Neural progenitor cell (in vitro differentiated cells): ENCODE results near the gene GCK. TPM values are rescaled to one million over a fixed set of nuclear protein-coding genes. Genes with fewer than 3 reads are reported as not detected.

Experiments
- DNase-seq: peaks from one replicate; pipeline ENCODE4 v3.0.0-alpha.2; 2016; ENCODE audit warnings: low spot score
- H2AFZ ChIP-seq: fragments of 200-600 bp; sonication (generic); replicated peaks from 2 replicates; pipeline ENCODE4 v1.6.1; 2016; ENCODE audit warnings: antibody characterized with exemption
- H3F3A ChIP-seq: fragments of 200-600 bp; sonication (generic); 2 replicates; pipeline ENCODE4 v1.6.1; 2016; ENCODE audit warnings: antibody characterized with exemption, low read depth
- H3K27ac ChIP-seq: fragments of 200-600 bp; sonication (generic); 2 replicates; pipeline ENCODE4 v1.5.1; 2016; ENCODE audit warnings: mild to moderate bottlenecking
- H3K27me3 ChIP-seq: fragments of 200-600 bp; sonication (generic); 2 replicates; pipeline ENCODE4 v1.6.1; 2016; ENCODE audit warnings: mild to moderate bottlenecking, moderate library complexity
- H3K36me3 ChIP-seq: fragments of 200-600 bp; sonication (generic); 2 replicates; pipeline ENCODE4 v1.5.1; 2016
- H3K4me1 ChIP-seq: fragments of 200-600 bp; sonication (generic); 2 replicates; pipeline ENCODE4 v1.6.1; 2016; ENCODE audit warnings: mixed run types
- H3K4me2 ChIP-seq: fragments of 200-600 bp; sonication (generic); 2 replicates; pipeline ENCODE4 v1.6.1; 2016
- H3K4me3 ChIP-seq: fragments of 200-600 bp; sonication (generic); 2 replicates; pipeline ENCODE4 v1.5.1; 2016
- H3K79me2 ChIP-seq: fragments of 200-600 bp; sonication (generic); 2 replicates; pipeline ENCODE4 v1.6.1; 2016; ENCODE audit warnings: low read depth
- H3K9ac ChIP-seq: fragments of 200-600 bp; sonication (generic); 2 replicates; pipeline ENCODE4 v1.6.1; 2016
- H3K9me3 ChIP-seq: fragments of 200-600 bp; sonication (generic); 2 replicates; pipeline ENCODE4 v1.5.1; 2016; ENCODE audit warnings: low read depth
- H4K20me1 ChIP-seq: fragments of 200-600 bp; sonication (generic); 2 replicates; pipeline ENCODE4 v1.6.1; 2016; ENCODE audit warnings: low read depth
- H3K27ac Mint-ChIP-seq: 3 replicates; pipeline ENCODE4 v1.8.0; 2021; ENCODE audit warnings: mixed read lengths
- H3K27me3 Mint-ChIP-seq: 2 replicates; pipeline ENCODE4 v1.8.0; 2022; ENCODE audit warnings: low read depth, mild to moderate bottlenecking, inconsistent platforms, moderate library complexity, mixed read lengths; ENCODE audit not compliant: insufficient read depth
- H3K36me3 Mint-ChIP-seq: 3 replicates; pipeline ENCODE4 v1.8.0; 2021; ENCODE audit warnings: mixed read lengths
- H3K4me1 Mint-ChIP-seq: 3 replicates; pipeline ENCODE4 v1.8.0; 2021; ENCODE audit warnings: mixed read lengths
- H3K4me3 Mint-ChIP-seq: 3 replicates; pipeline ENCODE4 v1.8.0; 2021; ENCODE audit warnings: mild to moderate bottlenecking, moderate library complexity, mixed read lengths
- H3K9me3 Mint-ChIP-seq: 3 replicates; pipeline ENCODE4 v1.8.0; 2020; ENCODE audit warnings: mixed read lengths
- EZH2 ChIP-seq: fragments of 200-600 bp; sonication (generic); IDR thresholded peaks from 2 replicates; pipeline ENCODE4 v1.6.1; 2017; ENCODE audit warnings: antibody characterized with exemption, mild to moderate bottlenecking, moderate library complexity
- EZH2phosphoT487 ChIP-seq: fragments of 200-600 bp; sonication (generic); IDR thresholded peaks from 2 replicates; pipeline ENCODE4 v1.6.1; 2017; ENCODE audit warnings: antibody characterized with exemption
- small RNA-seq: library from RNA; depleted of rRNA; stranded (forward); fragments of <200 nt; gene quantifications from one replicate; pipeline ENCODE3, GENCODE V24; 2015
- total RNA-seq: library from RNA; depleted of rRNA; stranded (reverse); fragments of >200 nt; gene quantifications from 2 replicates; pipeline ENCODE4 v1.2.3, GENCODE V29; 2015; ENCODE audit warnings: low replicate concordance
- TF ChIP-seq, protein P1 (sequence below): fragments of 200-600 bp; sonication (generic); IDR thresholded peaks from 2 replicates; pipeline ENCODE4 v1.5.1; 2017; ENCODE audit warnings: antibody characterized with exemption, mild to moderate bottlenecking

The GCK gene
- total RNA-seq, 1 donor from 2014 or later: not detected

DNA sequence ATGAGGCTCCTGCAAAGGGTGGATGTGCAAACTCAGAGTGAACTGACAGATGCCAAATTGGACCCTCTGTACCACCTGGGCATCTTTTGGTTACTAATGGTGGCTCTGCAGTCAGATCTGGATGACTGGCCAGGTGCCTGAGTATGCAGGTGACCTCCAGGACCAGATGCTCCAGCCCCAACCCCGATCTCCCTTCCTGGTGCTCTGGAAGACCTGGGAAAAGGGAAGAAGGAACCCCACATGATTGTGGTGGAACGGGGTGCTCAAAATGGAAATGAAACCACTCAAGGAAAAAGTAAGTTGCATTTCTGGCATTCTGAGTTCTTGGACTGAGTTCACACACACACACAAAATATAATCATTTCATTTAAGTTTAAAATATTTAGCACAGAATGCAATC lies 94.9 kb downstream of the GCK start:
- H3K36me3 Mint-ChIP-seq: no peaks in the 10 kb centered on the region
- Histone ChIP-seq H3K27me3 (no peaks in the 10 kb centered on the region), H3K9me3 (no peaks in the 10 kb centered on the region), H3K79me2 (no peaks in the 10 kb centered on the region), H2AFZ (no peak overlapping the region), H3F3A (no peaks in the 10 kb centered on the region), H3K4me2 (no peak overlapping the region), H3K4me1 (no peaks in the 10 kb centered on the region), H3K36me3 (no peaks in the 10 kb centered on the region), H4K20me1 (no peaks in the 10 kb centered on the region), H3K27ac (no peak overlapping the region), H3K9ac (no peak overlapping the region), H3K4me3 (no peak overlapping the region)
- no peaks in the 10 kb centered on the region for H3K9me3 Mint-ChIP-seq
- no peak overlapping the region for H3K27ac Mint-ChIP-seq
- no peak overlapping the region for H3K4me3 Mint-ChIP-seq
- TF ChIP-seq EZH2: no peak
- TF ChIP-seq, protein P1, sequence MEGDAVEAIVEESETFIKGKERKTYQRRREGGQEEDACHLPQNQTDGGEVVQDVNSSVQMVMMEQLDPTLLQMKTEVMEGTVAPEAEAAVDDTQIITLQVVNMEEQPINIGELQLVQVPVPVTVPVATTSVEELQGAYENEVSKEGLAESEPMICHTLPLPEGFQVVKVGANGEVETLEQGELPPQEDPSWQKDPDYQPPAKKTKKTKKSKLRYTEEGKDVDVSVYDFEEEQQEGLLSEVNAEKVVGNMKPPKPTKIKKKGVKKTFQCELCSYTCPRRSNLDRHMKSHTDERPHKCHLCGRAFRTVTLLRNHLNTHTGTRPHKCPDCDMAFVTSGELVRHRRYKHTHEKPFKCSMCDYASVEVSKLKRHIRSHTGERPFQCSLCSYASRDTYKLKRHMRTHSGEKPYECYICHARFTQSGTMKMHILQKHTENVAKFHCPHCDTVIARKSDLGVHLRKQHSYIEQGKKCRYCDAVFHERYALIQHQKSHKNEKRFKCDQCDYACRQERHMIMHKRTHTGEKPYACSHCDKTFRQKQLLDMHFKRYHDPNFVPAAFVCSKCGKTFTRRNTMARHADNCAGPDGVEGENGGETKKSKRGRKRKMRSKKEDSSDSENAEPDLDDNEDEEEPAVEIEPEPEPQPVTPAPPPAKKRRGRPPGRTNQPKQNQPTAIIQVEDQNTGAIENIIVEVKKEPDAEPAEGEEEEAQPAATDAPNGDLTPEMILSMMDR: no peak
- no peak for TF ChIP-seq EZH2phosphoT487
- DNase-seq: no peak
- no peaks in the 10 kb centered on the region for H3K4me1 Mint-ChIP-seq
- H3K27me3 Mint-ChIP-seq: peaks cover 3% of the 10 kb centered on the region

Small RNAs within 50 kb of the gene (small RNA-seq; reads per million reads assigned to genes)
- not detected for gene RNA5SP230

Other genes starting within 250 kb of the GCK start
- not detected in 2 replicates for gene SPDYE1, start 191.5 kb downstream of the GCK start, total RNA-seq
- 31.4 and 59.5 TPM in 2 replicates for gene DBNL, start 144.7 kb downstream of the GCK start, total RNA-seq
- 11.2 and 11.3 TPM in 2 replicates for gene PGAM2, start 123.9 kb downstream of the GCK start, total RNA-seq
- 5.9 and 16.4 TPM in 2 replicates for gene POLM, start 106.9 kb downstream of the GCK start, total RNA-seq
- 4.5 and 16.7 TPM in 2 replicates for gene AEBP1, start 85.1 kb downstream of the GCK start, total RNA-seq
- gene POLD2, start 65.9 kb downstream of the GCK start, total RNA-seq: 126 and 232 TPM in 2 replicates
- not detected in 2 replicates for gene MYL7, start 48.1 kb downstream of the GCK start, total RNA-seq
- 43.8 and 69.2 TPM in 2 replicates for gene YKT6, start 11.5 kb upstream of the GCK start, total RNA-seq
- gene CAMK2B, start 136.2 kb upstream of the GCK start, total RNA-seq: 0.09 and 0.31 TPM in 2 replicates